ELR (cell line): Measurements from ENCODE around the gene TMPRSS6.

Source experiments
- DNase-seq: peaks from one replicate; pipeline ENCODE4 v3.0.0-alpha.2; 2015; ENCODE audit warnings: low read depth

The TMPRSS6 gene

GRCh38 chr22:37117092-37117491 is 7.6 kb upstream of the TMPRSS6 start:
- no peak for DNase-seq

DNA sequence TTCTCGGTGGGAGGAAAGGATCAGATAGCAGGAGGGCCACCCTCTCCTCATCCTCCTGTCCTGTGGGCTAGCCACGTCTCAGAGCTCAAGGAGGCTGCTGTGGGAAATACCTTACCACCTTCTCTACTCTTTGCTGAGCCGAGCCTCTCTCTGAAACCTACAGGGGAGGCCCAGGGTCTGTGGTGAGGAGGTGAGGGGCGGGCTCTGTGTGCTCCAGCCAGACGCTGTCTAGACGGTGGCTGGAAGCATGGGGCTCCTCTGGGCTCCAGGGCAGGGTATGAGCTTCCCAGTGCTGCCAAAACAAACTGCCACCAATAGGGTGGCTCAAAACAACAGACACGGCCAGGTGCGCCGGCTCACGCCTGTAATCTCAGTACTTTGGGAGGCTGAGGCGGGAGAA is 5.5 kb upstream of the TMPRSS6 start:
- DNase-seq, result no peak

- no peak for DNase-seq
Measured at GRCh38 chr22:37113757-37114156, 4.2 kb upstream of the TMPRSS6 start.

GRCh38 chr22:37112084-37112728 is 2.7 kb upstream of the TMPRSS6 start:
- no peak for DNase-seq

- no peak for DNase-seq
Measured at GRCh38 chr22:37111156-37111717, 1.7 kb upstream of the TMPRSS6 start.

DNA sequence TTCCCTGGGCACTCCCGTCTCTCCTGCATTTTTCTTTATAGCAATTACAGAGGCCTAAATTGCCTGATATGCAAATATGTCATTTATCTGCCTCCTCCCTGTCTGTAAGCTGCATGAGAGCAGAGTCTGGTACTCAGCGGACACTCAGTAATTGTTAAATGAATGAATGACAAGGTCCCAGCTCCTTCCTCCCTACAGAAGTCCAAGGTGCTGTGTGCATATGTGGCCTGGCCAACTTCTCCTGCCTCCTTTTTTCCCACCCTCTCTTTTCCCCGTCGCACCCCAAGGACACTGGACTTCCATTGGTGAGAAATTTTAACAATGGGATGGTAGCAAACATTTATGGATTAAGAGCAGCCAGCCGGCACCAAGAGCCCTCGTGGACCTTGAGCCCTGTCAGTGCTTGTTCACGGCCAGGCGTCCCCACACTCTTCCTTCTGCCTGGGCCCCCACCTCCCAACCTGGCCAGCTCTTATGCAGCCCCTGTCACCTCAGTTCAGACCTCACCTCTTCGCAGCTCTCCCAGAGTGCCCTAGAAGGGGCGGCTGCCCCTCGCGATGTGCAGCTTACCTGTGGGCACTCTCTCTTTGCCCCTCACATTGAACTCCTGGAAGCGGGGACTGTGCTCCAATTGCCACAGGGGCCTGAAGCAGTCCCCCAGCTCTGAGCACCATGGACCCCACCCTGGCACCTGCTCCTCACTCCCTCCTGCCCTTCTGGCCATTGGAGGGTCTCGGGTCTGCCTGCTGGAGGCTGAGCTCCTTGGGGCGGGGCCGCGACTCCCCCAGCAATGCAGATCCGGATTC is 1.5 kb downstream of the TMPRSS6 start:
- DNase-seq, result no peak

DNA sequence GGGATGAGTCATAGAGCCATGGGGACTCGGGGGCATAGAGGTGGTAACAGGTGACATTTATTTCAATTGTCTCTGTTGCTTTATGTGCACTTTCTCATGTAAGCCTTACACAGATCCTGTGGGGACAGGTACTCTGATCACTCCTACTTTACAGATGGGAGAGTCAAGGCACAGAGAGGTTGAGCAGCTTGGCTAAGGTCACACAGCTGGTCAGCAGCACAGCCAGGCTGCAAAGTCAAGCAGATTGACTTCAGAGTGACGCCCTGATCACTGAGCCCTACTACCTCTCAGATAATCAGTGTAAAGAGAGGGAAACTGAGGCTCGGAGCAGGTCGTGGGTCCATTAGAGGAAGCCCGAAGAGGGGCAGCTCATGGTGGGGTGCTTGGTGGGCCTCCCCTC is 3.5 kb downstream of the TMPRSS6 start:
- no peak for DNase-seq

- no peak for DNase-seq
Measured at GRCh38 chr22:37105154-37105553, 4.4 kb downstream of the TMPRSS6 start.

GRCh38 chr22:37103656-37104452 is 5.7 kb downstream of the TMPRSS6 start:
- no peak for DNase-seq

GRCh38 chr22:37103151-37103550 is 6.4 kb downstream of the TMPRSS6 start:
- DNase-seq, result no peak

DNA sequence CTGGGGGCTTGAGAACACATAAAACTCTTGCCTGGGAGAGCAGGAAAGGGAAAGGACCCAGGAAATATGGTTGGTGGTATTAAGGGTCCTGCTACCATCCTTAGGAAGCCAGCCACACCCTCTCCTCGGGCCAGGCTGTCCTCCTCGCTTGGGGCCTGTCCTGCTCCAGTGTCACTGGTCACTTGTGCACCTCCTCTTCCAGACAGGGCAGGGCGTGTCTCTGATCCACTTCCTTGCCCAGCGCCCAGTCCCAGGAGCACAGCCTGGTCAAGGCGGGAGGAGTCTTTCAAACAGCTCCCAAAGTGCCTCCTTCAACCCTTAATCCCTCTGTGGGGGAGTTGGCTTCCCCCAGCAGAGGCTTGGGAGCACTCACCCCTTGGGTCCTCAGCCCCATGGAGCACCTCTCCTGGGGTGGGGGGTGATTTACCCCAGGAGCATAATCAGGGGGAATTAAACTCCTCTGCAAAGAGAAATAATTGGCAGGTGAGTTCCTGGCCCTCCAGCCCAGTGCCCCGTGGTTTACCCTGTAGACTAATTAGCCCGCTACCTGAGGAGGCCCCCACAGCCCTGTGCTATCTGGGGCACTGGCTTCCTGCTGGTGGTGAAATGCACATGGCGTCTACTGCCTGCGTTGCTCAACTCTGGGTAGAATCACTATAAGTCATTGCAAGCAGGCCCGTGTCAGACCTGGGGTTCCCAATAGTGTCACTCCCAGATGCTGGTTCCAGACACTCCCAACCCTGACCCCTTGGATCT is 8.0 kb downstream of the TMPRSS6 start:
- no peak for DNase-seq

GRCh38 chr22:37100589-37101127 is 8.9 kb downstream of the TMPRSS6 start:
- no peak for DNase-seq

GRCh38 chr22:37098976-37099591 is 10.4 kb downstream of the TMPRSS6 start:
- DNase-seq, result no peak

GRCh38 chr22:37097346-37097745 is 12.2 kb downstream of the TMPRSS6 start:
- DNase-seq, result no peak

DNA sequence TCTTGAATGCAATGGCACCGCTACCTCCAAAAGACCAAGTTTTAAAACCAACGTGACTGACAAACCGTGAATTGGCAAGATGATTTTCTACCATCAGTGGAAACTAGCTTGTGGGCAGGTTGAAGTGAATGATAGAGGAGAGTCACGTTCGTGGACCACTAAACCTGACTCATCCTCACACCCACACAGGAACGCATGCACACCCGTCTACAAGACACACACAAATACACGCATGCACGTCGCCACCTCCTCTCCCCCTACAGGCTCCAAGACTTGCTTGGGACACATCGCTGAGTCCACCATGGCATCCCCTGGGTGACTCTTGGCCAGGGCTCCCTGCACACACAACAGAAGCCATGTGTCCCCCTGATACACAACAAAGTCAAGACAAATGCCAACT is 14.4 kb downstream of the TMPRSS6 start:
- DNase-seq, result no peak

- no peak for DNase-seq
Measured at GRCh38 chr22:37094239-37094638, 15.3 kb downstream of the TMPRSS6 start.

DNA sequence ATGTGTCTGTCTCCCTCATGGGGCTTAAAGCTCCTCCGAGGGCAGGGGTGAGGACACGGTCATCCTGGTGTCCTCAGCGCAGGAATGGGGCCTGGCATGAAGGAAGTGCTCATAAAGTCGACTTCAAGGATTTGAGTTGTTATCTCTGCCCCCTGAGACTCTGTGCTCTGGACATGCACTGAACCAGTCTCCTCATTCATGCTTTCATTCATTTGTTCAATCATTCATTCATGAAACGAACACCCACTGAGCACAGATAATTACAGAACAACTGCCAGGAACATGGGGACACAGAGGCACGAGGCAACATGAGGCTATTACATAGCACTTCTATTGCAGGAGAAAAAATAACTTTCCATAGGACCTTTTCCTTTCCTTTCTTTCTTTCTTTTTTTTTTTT is 16.5 kb downstream of the TMPRSS6 start:
- no peak for DNase-seq

DNA sequence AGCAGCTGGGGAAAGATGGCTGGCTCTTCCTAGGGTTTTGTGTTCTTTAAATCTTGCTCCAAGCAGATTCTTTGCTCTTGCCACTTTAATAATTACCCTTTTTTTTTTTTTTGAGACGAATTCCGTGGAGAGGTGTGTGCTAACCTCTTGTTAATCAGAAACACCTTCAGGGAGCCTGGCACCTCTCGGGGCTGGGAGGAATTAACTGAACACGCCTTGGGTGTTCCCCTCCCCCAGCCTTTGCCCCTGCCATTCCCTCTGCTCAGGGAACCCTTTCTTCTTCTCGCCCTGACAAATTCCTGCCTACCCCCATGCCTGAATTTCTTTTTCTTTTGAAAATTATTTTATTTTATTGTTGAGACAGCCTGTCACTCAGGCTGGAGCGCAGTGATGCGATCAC is 17.5 kb downstream of the TMPRSS6 start:
- no peak for DNase-seq

DNA sequence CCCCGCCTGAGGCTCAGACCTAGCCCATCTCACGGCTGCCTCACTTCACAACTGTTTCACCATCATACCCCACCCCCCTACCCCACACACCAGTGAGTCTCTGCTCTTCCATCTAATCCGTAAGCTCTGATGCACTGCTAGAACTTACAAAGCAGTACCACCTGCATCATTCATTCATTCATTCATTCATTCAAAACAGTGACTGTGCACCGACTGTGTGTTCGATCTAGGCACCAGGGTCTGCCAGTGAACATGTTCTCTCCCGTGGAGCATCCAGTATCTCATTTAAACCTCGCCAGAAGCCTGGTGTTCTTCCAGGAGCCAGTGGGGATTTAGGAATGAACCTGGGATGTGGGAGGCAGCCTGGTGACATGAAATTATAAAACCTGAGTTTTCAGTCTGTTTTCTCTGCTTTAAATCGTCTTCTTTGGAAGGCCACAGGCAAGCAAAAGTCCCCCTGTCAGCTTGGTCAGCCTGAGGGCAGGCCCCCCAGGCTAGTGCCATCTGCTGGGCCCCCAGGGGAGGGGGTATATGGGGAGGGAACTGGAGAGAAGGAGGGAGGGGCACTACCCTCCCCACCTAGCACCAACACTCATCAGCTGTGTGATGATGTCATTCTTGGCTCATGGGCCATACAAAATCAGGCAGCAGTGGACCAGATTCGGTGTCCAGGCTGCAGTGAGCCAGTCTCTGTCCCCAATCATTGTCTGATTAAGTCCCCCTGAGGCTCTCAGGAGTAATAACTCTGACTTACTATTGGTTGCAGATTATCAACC is 18.4 kb downstream of the TMPRSS6 start:
- DNase-seq, result no peak

DNA sequence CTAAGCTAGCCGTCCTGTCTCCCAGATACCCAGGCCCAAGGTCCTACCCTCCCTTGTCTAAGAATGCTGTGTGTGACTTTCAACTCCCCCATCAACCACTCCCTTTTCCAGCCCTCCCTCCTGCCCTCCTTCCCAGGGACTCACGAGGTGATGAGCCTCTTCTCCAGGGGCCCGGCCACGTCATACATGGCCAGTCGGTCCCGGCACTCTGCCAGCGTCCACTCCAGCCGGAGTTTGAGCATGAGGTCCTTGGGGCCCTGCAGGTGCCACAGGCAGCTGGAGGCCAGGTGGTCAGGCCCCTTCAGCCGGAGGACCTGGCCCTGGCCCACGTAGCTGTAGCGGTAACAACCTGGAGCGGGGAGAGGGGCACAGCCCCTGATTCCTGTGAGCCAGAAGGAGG is 20.1 kb downstream of the TMPRSS6 start:
- DNase-seq, result peak; percentile 68
